ENCODE measurements around the gene KCNJ15. TPM values are rescaled to one million over a fixed set of nuclear protein-coding genes. Genes with fewer than 3 reads are reported as not detected.

The KCNJ15 gene
- total RNA-seq, 1 donor from 2014 or later: 27.5 TPM

DNA sequence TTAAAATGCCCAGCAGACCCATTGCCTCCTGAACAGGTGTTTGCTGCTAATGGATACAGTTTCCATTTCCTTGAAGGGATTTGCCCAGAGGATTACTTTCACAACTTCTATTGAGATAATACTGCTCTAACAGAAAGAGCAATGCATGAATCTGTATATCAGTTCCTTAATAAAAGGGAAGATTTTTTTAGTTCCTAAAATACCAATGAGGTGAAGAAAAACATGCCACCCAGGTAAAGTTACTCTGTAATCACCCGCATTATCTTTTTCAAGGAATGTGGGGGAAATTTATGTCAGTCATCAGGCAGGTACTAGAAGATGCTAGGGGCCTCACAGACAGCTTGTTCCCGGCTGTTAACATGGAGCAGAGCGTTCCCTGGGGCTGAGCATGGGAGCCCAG, 41.1 kb downstream of the KCNJ15 start:
- no peaks in the 10 kb centered on the region for H3K27me3 ChIP-seq (ENCODE audit: control insufficient read depth, insufficient read depth, low read length)
- H3K36me3 ChIP-seq (ENCODE audit: control insufficient read depth, insufficient read depth, low read length): peaks cover 5% of the 10 kb centered on the region
- H3K4me3 ChIP-seq (ENCODE audit: low read depth, low read length): no peak overlapping the region
- TF ChIP-seq, protein P1, sequence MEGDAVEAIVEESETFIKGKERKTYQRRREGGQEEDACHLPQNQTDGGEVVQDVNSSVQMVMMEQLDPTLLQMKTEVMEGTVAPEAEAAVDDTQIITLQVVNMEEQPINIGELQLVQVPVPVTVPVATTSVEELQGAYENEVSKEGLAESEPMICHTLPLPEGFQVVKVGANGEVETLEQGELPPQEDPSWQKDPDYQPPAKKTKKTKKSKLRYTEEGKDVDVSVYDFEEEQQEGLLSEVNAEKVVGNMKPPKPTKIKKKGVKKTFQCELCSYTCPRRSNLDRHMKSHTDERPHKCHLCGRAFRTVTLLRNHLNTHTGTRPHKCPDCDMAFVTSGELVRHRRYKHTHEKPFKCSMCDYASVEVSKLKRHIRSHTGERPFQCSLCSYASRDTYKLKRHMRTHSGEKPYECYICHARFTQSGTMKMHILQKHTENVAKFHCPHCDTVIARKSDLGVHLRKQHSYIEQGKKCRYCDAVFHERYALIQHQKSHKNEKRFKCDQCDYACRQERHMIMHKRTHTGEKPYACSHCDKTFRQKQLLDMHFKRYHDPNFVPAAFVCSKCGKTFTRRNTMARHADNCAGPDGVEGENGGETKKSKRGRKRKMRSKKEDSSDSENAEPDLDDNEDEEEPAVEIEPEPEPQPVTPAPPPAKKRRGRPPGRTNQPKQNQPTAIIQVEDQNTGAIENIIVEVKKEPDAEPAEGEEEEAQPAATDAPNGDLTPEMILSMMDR (IDR thresholded peaks at IDR 0.05; ENCODE audit: insufficient read depth, low read length, poor library complexity, severe bottlenecking): no peak
- DNase-seq (ENCODE audit: low read depth): no peak

DNA sequence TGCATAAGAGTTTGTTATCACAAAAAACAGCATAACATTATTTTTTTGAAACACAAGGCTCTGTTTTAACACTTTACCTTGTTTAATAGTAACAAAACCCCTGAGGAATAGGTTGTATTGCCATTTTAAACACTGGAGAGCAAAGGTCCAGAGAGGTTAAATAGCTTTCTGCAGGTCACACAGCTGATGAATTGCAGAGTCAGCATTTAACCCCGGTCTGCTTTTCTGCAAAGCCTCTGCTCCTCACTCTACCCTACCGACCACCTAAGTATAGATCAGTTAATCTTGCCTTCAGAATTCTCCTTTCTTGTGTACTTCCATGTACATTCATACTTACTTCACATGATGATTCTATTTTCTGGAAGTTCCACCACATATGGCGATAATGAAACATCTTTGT, 42.0 kb downstream of the KCNJ15 start:
- no peak for DNase-seq (ENCODE audit: low read depth)
- TF ChIP-seq, protein P1 (IDR thresholded peaks at IDR 0.05; ENCODE audit: insufficient read depth, low read length, poor library complexity, severe bottlenecking): no peak
- Histone ChIP-seq H3K4me3 (ENCODE audit: low read depth, low read length) (no peak overlapping the region), H3K36me3 (ENCODE audit: control insufficient read depth, insufficient read depth, low read length) (no peaks in the 10 kb centered on the region), H3K27me3 (ENCODE audit: control insufficient read depth, insufficient read depth, low read length) (no peaks in the 10 kb centered on the region)

DNA sequence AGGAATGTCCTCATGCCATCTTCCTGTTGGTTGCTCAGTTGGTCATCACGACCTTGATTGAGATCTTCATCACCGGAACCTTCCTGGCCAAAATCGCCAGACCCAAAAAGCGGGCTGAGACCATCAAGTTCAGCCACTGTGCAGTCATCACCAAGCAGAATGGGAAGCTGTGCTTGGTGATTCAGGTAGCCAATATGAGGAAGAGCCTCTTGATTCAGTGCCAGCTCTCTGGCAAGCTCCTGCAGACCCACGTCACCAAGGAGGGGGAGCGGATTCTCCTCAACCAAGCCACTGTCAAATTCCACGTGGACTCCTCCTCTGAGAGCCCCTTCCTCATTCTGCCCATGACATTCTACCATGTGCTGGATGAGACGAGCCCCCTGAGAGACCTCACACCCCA, 42.9 kb downstream of the KCNJ15 start:
- TF ChIP-seq, protein P1 (IDR thresholded peaks at IDR 0.05; ENCODE audit: insufficient read depth, low read length, poor library complexity, severe bottlenecking): no peak
- Histone ChIP-seq H3K4me3 (ENCODE audit: low read depth, low read length) (no peak overlapping the region), H3K36me3 (ENCODE audit: control insufficient read depth, insufficient read depth, low read length) (no peaks in the 10 kb centered on the region), H3K27me3 (ENCODE audit: control insufficient read depth, insufficient read depth, low read length) (no peaks in the 10 kb centered on the region)
- DNase-seq (ENCODE audit: low read depth): no peak

DNA sequence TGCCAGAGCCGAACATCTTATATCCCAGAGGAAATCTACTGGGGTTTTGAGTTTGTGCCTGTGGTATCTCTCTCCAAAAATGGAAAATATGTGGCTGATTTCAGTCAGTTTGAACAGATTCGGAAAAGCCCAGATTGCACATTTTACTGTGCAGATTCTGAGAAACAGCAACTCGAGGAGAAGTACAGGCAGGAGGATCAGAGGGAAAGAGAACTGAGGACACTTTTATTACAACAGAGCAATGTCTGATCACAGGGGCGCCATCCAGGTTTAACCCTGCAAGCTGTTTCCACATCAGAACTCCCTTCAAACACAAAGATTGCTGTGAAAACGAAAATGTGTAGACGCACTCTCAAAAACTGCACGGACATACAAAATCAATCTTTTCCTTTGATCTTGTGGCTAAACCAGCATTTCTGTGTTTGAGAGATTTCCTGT, 43.4 kb downstream of the KCNJ15 start:
- no peak for DNase-seq (ENCODE audit: low read depth)
- H3K36me3 ChIP-seq (ENCODE audit: control insufficient read depth, insufficient read depth, low read length): no peaks in the 10 kb centered on the region
- H3K27me3 ChIP-seq (ENCODE audit: control insufficient read depth, insufficient read depth, low read length): no peaks in the 10 kb centered on the region
- H3K4me3 ChIP-seq (ENCODE audit: low read depth, low read length): no peak overlapping the region
- TF ChIP-seq, protein P1 (IDR thresholded peaks at IDR 0.05; ENCODE audit: insufficient read depth, low read length, poor library complexity, severe bottlenecking): no peak

DNA sequence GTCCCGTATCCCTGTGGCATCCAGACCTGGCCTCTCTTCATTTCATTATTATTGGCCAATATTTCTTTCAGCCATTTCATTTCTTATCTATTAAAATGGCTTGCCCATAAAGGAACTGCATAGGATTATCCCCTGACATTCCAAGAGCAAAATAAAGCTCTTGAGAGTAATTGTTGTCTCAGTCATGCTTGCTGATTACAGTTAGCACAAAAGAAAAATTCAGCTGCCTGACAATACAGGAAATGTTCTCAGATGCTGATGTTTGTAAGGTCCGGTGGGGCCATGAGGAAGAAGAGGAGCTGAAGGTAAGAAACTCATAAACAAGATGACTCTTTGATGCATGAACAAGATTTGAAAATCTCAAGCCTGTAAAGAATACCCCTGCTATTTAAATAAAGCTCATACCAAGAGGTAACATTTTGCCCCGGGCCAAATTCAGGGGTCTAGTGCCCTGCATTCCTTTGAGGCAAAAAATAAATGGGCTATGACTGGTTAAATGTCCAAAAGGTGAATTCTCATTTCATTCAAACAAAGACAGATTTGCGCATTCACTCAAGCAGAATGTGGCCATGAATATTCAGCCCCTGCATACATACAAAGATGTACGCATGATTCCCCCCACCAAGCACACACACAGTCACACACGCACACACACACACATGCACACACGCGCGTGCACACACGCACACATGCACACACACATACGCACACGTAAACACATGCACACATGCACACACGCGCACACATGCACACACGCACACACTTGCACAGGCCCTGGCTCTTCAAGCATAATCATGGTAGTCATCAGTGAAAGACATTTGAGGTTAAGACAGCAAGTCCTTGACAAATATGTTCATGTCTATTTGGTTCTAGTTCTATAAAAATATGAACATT, 44.8 kb downstream of the KCNJ15 start:
- TF ChIP-seq, protein P1 (IDR thresholded peaks at IDR 0.05; ENCODE audit: insufficient read depth, low read length, poor library complexity, severe bottlenecking): no peak
- H3K36me3 ChIP-seq (ENCODE audit: control insufficient read depth, insufficient read depth, low read length): no peaks in the 10 kb centered on the region
- DNase-seq (ENCODE audit: low read depth): no peak

More for the DNA sequence above, 44.8 kb downstream of the KCNJ15 start:
- H3K27me3 ChIP-seq (ENCODE audit: control insufficient read depth, insufficient read depth, low read length): no peaks in the 10 kb centered on the region
- H3K4me3 ChIP-seq (ENCODE audit: low read depth, low read length): no peak overlapping the region
